Natural killer cell treated with Interleukin-12 subunit alpha and Interleukin-12 subunit beta and Interleukin-15 and Interleukin-18, amount 100 ng/mL, for 72 hours (primary cell): Measurements from ENCODE around the gene PTPRCAP. TPM values are rescaled to one million over a fixed set of nuclear protein-coding genes. Genes with fewer than 3 reads are reported as not detected.
"Not testable (repeated sequence)": the region's sequence is repeated elsewhere in the genome, so short reads cannot be mapped to it uniquely, and the experiment has no call there.

Experiments
- ATAC-seq, 2 donors: fragments of 150-1000 bp; cut with Tn5 transposase in 1 of 2; sonication (Bioruptor Pico), chemical (Tn5 transposase) in 1 of 2; 2 replicates each; pipeline ENCODE4 v1.10.0; 2021
- DNase-seq: peaks from one replicate; pipeline ENCODE4 v3.0.0; 2022; ENCODE audit warnings: low spot score
- H3K27ac Mint-ChIP-seq, 2 donors: 1 replicate in 1 of 2; 2 replicates in 1 of 2; pipeline ENCODE4 v1.8.0; 2022; ENCODE audit warnings: mixed read lengths in 2 of 2, mild to moderate bottlenecking in 1 of 2, moderate library complexity in 1 of 2
- H3K27me3 Mint-ChIP-seq, 2 donors: 1 replicate in 1 of 2; 2 replicates in 1 of 2; pipeline ENCODE4 v1.8.0; 2022; ENCODE audit warnings: mixed read lengths in 2 of 2
- H3K36me3 Mint-ChIP-seq: one replicate; pipeline ENCODE4 v1.8.0; 2022; ENCODE audit warnings: mixed read lengths
- H3K4me1 Mint-ChIP-seq, 2 donors: 1 replicate in 1 of 2; 2 replicates in 1 of 2; pipeline ENCODE4 v1.8.0; 2022; ENCODE audit warnings: low read depth in 2 of 2, mixed read lengths in 2 of 2, mild to moderate bottlenecking in 1 of 2
- H3K4me3 Mint-ChIP-seq: one replicate; pipeline ENCODE4 v1.8.0; 2022; ENCODE audit warnings: mixed read lengths
- H3K9me3 Mint-ChIP-seq: 2 replicates; pipeline ENCODE4 v1.8.0; 2022; ENCODE audit warnings: mixed read lengths
- total RNA-seq, 2 donors: library from RNA; stranded (reverse); gene quantifications; one replicate each; pipeline ENCODE4 v1.2.3, GENCODE V29; 2022

The PTPRCAP gene
- total RNA-seq, 2 donors from 2014 or later = 198 to 266 TPM

GRCh38 chr11:67469508-67469811 lies 32.0 kb upstream of the PTPRCAP start:
- H3K4me3 Mint-ChIP-seq = peak overlapping the region; percentile 87
- H3K27me3 Mint-ChIP-seq = no peaks in the 10 kb centered on the region
- no peak for DNase-seq
- H3K27ac Mint-ChIP-seq = no peak overlapping the region
- no peak for ATAC-seq
- H3K9me3 Mint-ChIP-seq = no peaks in the 10 kb centered on the region
- H3K36me3 Mint-ChIP-seq = no peaks in the 10 kb centered on the region
- H3K4me1 Mint-ChIP-seq = peaks cover 12 to 14% of the 10 kb centered on the region in 2 donors

DNA sequence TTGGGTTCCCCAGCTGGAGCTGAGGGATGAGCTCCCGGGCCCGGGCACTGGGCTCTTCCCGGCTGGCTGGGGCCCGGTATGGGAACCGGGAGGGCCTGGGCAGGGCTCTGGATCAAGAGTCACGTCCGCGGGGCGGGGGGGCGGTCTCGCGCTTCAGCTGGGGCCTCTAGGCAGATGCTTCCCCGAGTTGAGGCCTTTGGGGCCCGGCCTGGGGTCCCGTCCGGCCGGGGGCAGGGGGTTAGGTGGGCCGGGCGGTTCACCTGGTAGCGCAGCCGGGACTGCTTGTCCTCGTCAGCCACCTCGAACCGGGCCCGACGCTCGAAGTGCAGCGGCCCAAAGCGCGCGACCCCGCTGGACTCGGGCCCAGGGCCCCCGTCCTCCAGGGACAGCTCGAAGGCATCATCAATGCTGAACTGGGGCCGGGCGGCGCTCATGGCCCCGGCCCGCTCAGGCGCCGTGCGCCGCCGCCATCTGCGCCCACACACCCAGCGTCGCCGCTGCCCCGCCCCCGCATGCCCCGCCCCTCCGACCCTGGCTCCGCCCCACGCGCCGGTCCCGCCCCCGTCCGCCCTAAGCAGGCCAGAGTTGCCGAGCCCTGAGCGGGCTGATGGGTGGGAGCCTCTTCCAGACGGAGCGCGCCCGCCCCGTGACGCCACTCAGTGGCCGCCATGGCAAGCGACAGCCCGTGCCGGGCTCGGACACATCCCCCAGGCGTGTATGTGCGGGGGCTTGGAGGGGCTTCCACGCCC lies 31.5 kb upstream of the PTPRCAP start, which contains the start of gene TMEM134:
Gene TMEM134, minus strand, starts transcription at position 493 of the 749 bp plus-strand sequence. Its CDS starts 59 bp downstream, at position 434.
- H3K4me3 Mint-ChIP-seq = peak within 1 kb of the TSS; percentile 87
- no peaks in the 10 kb centered on the region for H3K27me3 Mint-ChIP-seq
- DNase-seq = peak; percentile 96
- no peaks in the 10 kb centered on the region for H3K9me3 Mint-ChIP-seq
- H3K27ac Mint-ChIP-seq = peak within 1 kb of the TSS; percentile 60 to 85
- peak; percentile 94 for ATAC-seq
- peaks cover 12 to 14% of the 10 kb centered on the region in 2 donors for H3K4me1 Mint-ChIP-seq
- H3K36me3 Mint-ChIP-seq = no peaks in the 10 kb centered on the region

DNA sequence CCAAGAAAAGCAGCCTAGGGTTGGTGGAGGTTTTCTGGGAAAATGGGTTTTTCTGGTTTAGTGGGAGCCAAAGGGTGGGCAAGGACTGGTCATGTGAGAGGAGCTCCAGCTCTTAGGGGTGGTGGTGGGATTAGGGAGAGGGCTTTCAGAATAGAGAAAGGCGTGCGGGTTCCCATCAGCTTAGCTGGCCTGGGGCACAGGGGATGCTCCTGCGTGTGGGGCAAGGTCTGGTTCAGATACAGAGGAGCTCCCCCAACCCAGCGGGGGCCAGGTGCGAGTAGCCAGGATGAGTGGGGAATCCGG lies 30.9 kb upstream of the PTPRCAP start:
- Mint-ChIP-seq H3K4me1 (peaks cover 12 to 14% of the 10 kb centered on the region in 2 donors), H3K27me3 (no peaks in the 10 kb centered on the region), H3K27ac (peak overlapping the region; percentile 60 to 85), H3K4me3 (peak overlapping the region; percentile 87), H3K9me3 (no peaks in the 10 kb centered on the region), H3K36me3 (no peaks in the 10 kb centered on the region)
- ATAC-seq = no peak
- no peak for DNase-seq

DNA sequence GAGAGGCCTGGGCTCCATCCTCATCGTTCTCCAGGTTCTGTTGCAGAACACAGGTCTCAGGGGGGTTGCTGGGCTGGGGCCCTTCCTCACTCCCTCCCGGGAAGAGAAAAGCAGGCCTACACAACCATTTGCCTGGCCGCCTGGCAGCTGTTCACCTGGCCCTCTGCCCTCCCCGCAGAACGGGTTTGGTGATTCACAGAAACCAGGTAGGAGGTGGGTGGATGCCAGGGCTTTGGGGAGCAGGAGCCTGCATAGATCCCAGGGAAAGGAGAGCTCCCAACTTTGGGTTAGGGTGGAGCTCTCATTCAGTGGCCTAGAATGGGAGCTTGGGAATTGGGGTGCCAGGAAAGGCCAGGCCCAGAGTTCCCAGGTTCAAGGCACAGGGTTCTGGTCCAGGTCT lies 30.6 kb upstream of the PTPRCAP start:
- Mint-ChIP-seq H3K9me3 (no peaks in the 10 kb centered on the region), H3K4me1 (peaks cover 12 to 14% of the 10 kb centered on the region in 2 donors), H3K27me3 (no peaks in the 10 kb centered on the region), H3K4me3 (peak overlapping the region; percentile 87), H3K36me3 (no peaks in the 10 kb centered on the region), H3K27ac (peak overlapping the region; percentile 60 to 85)
- DNase-seq (no peak), ATAC-seq (no peak)

DNA sequence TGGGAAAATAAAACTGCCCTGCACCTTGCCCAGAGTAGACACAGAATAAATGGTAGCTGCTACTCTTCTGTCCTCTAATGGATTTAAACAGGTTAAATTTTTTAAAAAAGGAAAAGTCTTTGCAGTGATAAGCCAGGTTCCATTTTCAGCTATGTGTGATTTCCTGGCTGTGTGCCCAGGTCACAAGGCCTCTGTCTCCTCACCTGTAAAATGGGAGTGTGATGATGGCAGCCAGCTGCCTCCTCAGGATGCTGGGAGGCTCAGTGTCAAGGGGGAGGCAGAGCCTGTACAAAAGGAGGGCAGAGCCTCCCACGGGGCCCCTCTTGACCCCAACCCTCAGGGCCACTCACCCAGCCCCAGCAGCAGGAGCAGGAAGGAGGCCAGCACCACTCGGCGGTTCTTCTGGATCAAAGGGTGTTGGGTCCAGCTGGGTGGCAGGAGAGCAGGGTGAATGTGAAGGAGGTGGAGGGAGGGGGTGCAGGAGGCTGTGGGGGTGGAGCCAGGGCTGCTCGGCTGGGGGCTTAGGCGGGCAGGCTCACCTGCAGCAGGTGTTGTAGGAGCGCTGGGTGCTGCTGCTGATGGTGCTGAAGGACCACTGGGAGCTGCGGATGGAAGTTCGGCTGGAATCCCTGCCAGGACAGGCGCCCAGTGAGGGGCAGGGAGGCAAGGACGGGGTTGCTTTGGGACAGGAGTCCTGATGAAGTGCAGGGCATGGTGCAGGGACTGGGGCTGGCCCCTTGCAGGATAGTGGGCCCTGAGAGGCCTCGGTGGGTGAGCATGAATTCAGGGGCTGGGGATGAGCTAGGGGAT lies 29.7 kb upstream of the PTPRCAP start:
- peak overlapping the region; percentile 87 for H3K4me3 Mint-ChIP-seq
- peaks cover 12 to 14% of the 10 kb centered on the region in 2 donors for H3K4me1 Mint-ChIP-seq
- ATAC-seq (no peak), DNase-seq (no peak)
- H3K27me3 Mint-ChIP-seq = no peaks in the 10 kb centered on the region
- no peaks in the 10 kb centered on the region for H3K36me3 Mint-ChIP-seq
- H3K9me3 Mint-ChIP-seq = no peaks in the 10 kb centered on the region
- peak overlapping the region; percentile 60 to 85 for H3K27ac Mint-ChIP-seq

DNA sequence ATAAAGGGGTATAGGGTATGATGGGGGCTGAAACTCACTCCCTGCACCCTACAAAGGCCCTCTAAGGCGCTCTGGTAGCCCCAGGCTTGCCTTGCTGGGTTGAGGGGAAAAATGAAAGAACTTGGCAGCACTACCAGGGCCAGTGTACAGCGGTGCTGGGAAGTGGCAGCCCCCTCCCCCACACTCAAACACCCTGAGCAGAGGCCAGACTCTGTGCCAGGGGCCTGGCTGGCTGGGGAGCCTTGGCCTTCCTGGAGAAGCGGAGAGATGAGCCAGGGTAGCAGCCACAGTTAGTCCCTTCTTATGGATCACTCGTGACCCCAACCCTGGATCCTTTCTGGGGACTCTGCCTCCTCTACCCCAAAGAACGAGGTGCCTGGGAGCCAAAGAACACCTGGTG lies 28.9 kb upstream of the PTPRCAP start:
- DNase-seq (no peak), ATAC-seq (no peak)
- Mint-ChIP-seq H3K27me3 (no peaks in the 10 kb centered on the region), H3K27ac (peak overlapping the region; percentile 9 to 68), H3K4me3 (no peak overlapping the region), H3K9me3 (no peaks in the 10 kb centered on the region), H3K4me1 (peaks cover 12 to 14% of the 10 kb centered on the region in 2 donors), H3K36me3 (no peaks in the 10 kb centered on the region)

DNA sequence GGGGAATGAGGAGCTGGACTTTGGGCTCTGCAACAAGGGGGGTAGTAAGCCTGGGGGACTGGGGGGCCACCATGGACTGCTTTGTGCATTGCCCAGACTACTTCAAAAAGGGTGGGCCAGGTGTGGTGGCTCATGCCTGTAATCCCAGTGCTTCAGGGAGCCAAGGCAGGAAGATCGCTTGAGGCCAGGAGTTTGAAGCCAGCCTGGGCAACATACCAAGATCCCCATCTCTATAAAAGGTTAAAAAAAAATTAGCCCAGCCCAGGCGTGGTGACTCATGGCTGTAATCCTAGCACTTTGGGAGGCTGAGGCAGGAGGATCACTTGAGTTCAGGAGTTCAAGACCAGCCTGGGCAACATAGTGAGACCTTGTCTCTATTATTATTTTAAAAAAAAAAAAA lies 28.0 kb upstream of the PTPRCAP start:
- ATAC-seq, DNase-seq, H3K9me3 Mint-ChIP-seq, H3K27me3 Mint-ChIP-seq, H3K36me3 Mint-ChIP-seq: not testable (repeated sequence)
- Mint-ChIP-seq H3K27ac (peak overlapping the region; percentile 79 to 83), H3K4me1 (peaks cover 12 to 14% of the 10 kb centered on the region in 2 donors), H3K4me3 (peak overlapping the region; percentile 73)

DNA sequence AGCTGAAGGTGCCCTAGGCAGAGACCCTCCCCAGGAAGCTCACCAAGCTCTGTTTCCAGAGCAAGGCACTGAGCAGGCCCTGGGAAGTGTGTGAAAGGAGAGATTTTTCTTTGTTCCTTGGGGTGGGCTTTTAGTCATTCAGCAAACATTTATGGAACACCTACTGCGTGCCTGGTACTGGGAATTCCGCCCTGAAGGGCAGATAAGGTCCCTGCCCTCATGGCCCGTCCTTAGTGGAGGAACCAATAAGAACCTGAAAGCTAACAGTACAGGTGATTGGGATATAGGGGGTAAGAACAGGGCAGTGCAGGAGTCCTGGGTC lies 27.7 kb upstream of the PTPRCAP start:
- H3K4me3 Mint-ChIP-seq = peak overlapping the region; percentile 73
- peaks cover 0 to 2% of the 10 kb centered on the region in 2 donors for H3K27me3 Mint-ChIP-seq
- no peaks in the 10 kb centered on the region for H3K36me3 Mint-ChIP-seq
- DNase-seq (no peak), ATAC-seq (no peak)
- H3K27ac Mint-ChIP-seq = peak overlapping the region; percentile 79 to 83
- H3K4me1 Mint-ChIP-seq = peaks cover 12 to 14% of the 10 kb centered on the region in 2 donors
- no peaks in the 10 kb centered on the region for H3K9me3 Mint-ChIP-seq

DNA sequence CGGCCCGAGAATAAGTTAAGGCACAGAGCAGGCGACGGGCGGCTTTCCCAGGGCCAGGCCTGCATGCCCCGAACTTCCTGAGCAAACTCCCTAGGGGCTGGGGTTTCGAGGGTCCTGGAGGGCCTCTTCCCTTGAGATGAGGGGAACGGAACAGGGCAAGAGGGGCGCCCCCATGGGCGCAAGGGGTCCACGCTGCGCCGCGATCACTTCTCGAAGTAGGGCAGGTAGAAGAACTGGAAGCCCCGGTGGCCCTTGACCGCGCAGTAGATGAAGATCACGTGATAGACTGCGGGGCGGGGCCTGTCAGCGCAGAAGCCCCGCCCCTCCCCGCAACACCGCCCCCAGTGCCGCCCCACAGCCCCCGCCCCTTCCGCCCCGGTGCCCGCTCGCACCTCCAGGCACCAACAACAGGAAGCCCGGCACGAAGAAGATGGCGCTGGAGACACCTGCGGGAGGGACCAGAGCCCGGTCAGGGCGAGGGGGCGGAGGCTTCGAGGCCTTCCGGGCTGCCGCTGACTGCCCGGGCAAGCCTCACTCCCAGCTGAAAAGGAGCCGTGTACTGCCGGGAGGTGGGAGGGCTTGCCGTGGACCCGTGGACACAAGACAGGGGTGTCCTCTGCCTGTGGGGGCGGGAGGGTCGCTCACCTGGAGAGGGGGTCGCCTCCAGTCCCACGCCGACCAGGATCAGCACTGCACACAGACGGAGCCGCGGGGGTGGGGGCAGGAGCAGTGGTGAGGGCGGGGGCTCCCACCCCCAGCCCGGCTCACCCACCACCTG lies 27.1 kb upstream of the PTPRCAP start:
- peak; percentile 86 to 91 for ATAC-seq
- no peaks in the 10 kb centered on the region for H3K9me3 Mint-ChIP-seq

GRCh38 chr11:67463680-67464410 lies 26.4 kb upstream of the PTPRCAP start:
- Mint-ChIP-seq H3K4me3 (peak overlapping the region; percentile 73), H3K4me1 (peaks cover 12 to 14% of the 10 kb centered on the region in 2 donors), H3K36me3 (no peaks in the 10 kb centered on the region), H3K27me3 (peaks cover 0 to 2% of the 10 kb centered on the region in 2 donors), H3K27ac (peak overlapping the region; percentile 79 to 83), H3K9me3 (no peaks in the 10 kb centered on the region)
- ATAC-seq (no peak), DNase-seq (no peak)

More for the DNA sequence above, 27.1 kb upstream of the PTPRCAP start:
- Mint-ChIP-seq H3K4me1 (peaks cover 12 to 14% of the 10 kb centered on the region in 2 donors), H3K27me3 (peaks cover 0 to 2% of the 10 kb centered on the region in 2 donors), H3K4me3 (peak overlapping the region; percentile 73), H3K36me3 (no peaks in the 10 kb centered on the region), H3K27ac (peak overlapping the region; percentile 79 to 83)
- peak; percentile 94 for DNase-seq

GRCh38 chr11:67463186-67463585 lies 25.7 kb upstream of the PTPRCAP start:
- Mint-ChIP-seq H3K4me1 (peaks cover 7 to 11% of the 10 kb centered on the region in 2 donors), H3K4me3 (no peak overlapping the region), H3K27ac (no peak overlapping the region), H3K27me3 (peaks cover 0 to 2% of the 10 kb centered on the region in 2 donors), H3K36me3 (no peaks in the 10 kb centered on the region), H3K9me3 (no peaks in the 10 kb centered on the region)
- no peak for DNase-seq
- no peak for ATAC-seq

- H3K27me3 Mint-ChIP-seq = peaks cover 0 to 2% of the 10 kb centered on the region in 2 donors
- ATAC-seq = no peak
- no peaks in the 10 kb centered on the region for H3K4me1 Mint-ChIP-seq
- H3K9me3 Mint-ChIP-seq = no peaks in the 10 kb centered on the region
- no peak overlapping the region for H3K4me3 Mint-ChIP-seq
- no peak overlapping the region for H3K27ac Mint-ChIP-seq
- no peak for DNase-seq
- H3K36me3 Mint-ChIP-seq = no peaks in the 10 kb centered on the region
Measured at GRCh38 chr11:67458266-67458665, 20.8 kb upstream of the PTPRCAP start.

DNA sequence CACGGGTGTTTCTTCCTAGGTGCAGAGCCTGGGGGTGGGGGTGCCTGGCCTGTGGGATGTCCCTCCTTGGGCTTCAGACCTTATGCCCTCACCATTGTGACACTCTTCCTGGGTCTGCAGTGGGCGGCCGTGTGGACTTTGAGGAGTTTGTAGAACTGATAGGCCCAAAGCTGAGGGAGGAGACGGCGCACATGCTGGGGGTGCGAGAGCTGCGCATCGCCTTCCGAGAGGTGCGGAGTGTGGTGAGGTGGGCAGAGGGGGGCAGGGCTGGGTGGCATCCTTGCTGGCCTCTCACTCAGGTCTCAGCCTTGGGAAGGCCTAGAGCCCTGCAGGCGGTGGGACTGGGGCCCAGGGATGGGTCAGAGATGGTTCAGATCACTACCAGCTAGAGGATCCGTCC lies 20.0 kb upstream of the PTPRCAP start:
- Mint-ChIP-seq H3K4me1 (no peaks in the 10 kb centered on the region), H3K27ac (no peak overlapping the region), H3K36me3 (no peaks in the 10 kb centered on the region), H3K4me3 (no peak overlapping the region), H3K9me3 (no peaks in the 10 kb centered on the region), H3K27me3 (peaks cover 0 to 2% of the 10 kb centered on the region in 2 donors)
- DNase-seq (no peak), ATAC-seq (no peak)
